Heart left ventricle (tissue), 13 donors: ENCODE measurements around the gene MRAP.

ENCODE experiments used
- POLR2A ChIP-seq, 2 donors: fragments of 450-650 bp; IDR thresholded peaks; one replicate each; pipeline ENCODE4 v1.6.1; 2017; ENCODE audit warnings: antibody characterized with exemption in 2 of 2, mild to moderate bottlenecking in 2 of 2, moderate library complexity in 2 of 2
- TF ChIP-seq, protein P1 (sequence below), 12 donors: fragments of 200-600 bp; sonication (generic) in 4 of 12; IDR thresholded peaks; one replicate each; pipeline versions ENCODE4 v1.5.0 to v1.8.0; 2018 to 2022; ENCODE audit warnings: antibody characterized with exemption in 12 of 12, mild to moderate bottlenecking in 5 of 12
- donor health status: ischemic (EF 13 %, LVEDD 7.1; RV severe dilation, severe dysfunction).
- donor health status: DM: no; HTN: yes; CAD: no.
- donor health status: DM: no; HTN: no; CAD: no.
- donor health status: ischemic (EF 25% LVEDD 6.9; RV normal size, moderate dysfunction).
- donor health status: ischemic (EF 25% LVEDD 5.7; RV mildly dilated, moderate dysfunction).
- donor health status: ischemic (EF 35%, LVEDD 5.7; RV mildly dilated, moderate dysfunction).
- donor health status: nonischemic (EF 11% LVEDD 7.7; RV severe dilation, severe dysfunction).
- donor health status: DM: yes; HTN: yes; CAD: no.
- donor health status: PGD.
- donor health status: ischemic (EF 29% LVEDD 5.4; RV normal size, mild dysfunction).
- donor health status: nonischemic (EF 23%, LVEDD 6.1; RV moderate dilation, normal function).

- TF ChIP-seq, protein P1, sequence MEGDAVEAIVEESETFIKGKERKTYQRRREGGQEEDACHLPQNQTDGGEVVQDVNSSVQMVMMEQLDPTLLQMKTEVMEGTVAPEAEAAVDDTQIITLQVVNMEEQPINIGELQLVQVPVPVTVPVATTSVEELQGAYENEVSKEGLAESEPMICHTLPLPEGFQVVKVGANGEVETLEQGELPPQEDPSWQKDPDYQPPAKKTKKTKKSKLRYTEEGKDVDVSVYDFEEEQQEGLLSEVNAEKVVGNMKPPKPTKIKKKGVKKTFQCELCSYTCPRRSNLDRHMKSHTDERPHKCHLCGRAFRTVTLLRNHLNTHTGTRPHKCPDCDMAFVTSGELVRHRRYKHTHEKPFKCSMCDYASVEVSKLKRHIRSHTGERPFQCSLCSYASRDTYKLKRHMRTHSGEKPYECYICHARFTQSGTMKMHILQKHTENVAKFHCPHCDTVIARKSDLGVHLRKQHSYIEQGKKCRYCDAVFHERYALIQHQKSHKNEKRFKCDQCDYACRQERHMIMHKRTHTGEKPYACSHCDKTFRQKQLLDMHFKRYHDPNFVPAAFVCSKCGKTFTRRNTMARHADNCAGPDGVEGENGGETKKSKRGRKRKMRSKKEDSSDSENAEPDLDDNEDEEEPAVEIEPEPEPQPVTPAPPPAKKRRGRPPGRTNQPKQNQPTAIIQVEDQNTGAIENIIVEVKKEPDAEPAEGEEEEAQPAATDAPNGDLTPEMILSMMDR (IDR thresholded peaks at IDR 0.05), result peak in 11 of 12 donors; percentile 15 to 56 (median 28)
- TF ChIP-seq POLR2A (IDR thresholded peaks at IDR 0.05), result no peak
Measured at GRCh38 chr21:32306021-32306780, 7.5 kb downstream of the MRAP start.
